K562 (cell line): ENCODE data around the gene NTRK1.

Experiments used
- E4F1 ChIP-seq: fragments of 250-450 bp; sonication (Bioruptor Pico); IDR thresholded peaks from 2 replicates; pipeline ENCODE4 v1.5.0; 2021; ENCODE audit warnings: mild to moderate bottlenecking, borderline replicate concordance
- EP300 ChIP-seq: IDR thresholded peaks from 2 replicates; pipeline ENCODE4 v1.6.1; 2012; ENCODE audit warnings: low read length, improper control_type of control experiment
- IRF2 ChIP-seq: sonication (generic); formaldehyde crosslinking; IDR thresholded peaks from 2 replicates; pipeline ENCODE4 v1.8.1; 2022; ENCODE audit warnings: mild to moderate bottlenecking, missing genetic modification reagents
- JUN ChIP-seq, 2 experiments: sonication (generic) in 1 of 2; formaldehyde crosslinking in 1 of 2; IDR thresholded peaks; 2 replicates each; pipeline versions ENCODE4 v1.6.1 to v1.8.0; 2012 to 2022; ENCODE audit warnings: borderline replicate concordance in 2 of 2, mild to moderate bottlenecking in 2 of 2, improper control_type of control experiment in 1 of 2, low read depth in 1 of 2, low read length in 1 of 2, missing genetic modification reagents in 1 of 2
- NFE2 ChIP-seq: IDR thresholded peaks from 2 replicates; pipeline ENCODE4 v1.6.1; 2014; ENCODE audit warnings: antibody characterized with exemption, low read depth
- POLR2A ChIP-seq: fragments of 450-650 bp; conservative IDR thresholded peaks from 2 replicates; pipeline ENCODE4 v1.6.1; 2016
- SMC3 ChIP-seq: conservative IDR thresholded peaks from 2 replicates; pipeline ENCODE4 v1.6.1; 2011; ENCODE audit warnings: low read depth, low read length, improper control_type of control experiment; ENCODE audit not compliant: insufficient read depth
- TAF1 ChIP-seq: IDR thresholded peaks from 2 replicates; pipeline ENCODE4 v1.6.1; 2011; ENCODE audit warnings: mild to moderate bottlenecking, low read length, moderate library complexity; ENCODE audit not compliant: insufficient read depth, control insufficient read depth, severe bottlenecking; ENCODE audit errors: extremely low read depth
- TCFL5 ChIP-seq: fragments of 250-450 bp; sonication (Bioruptor Pico); conservative IDR thresholded peaks from 2 replicates; pipeline ENCODE4 v1.6.1; 2021; ENCODE audit warnings: mild to moderate bottlenecking, moderate library complexity, matching md5 sums
- ZNF217 ChIP-seq: sonication (generic); formaldehyde crosslinking; IDR thresholded peaks from 2 replicates; pipeline ENCODE4 v1.8.0; 2022; ENCODE audit warnings: mild to moderate bottlenecking, missing genetic modification reagents

- TF ChIP-seq E4F1 (CRISPR knock-in tag), result no peak
- TF ChIP-seq SMC3, result no peak
- TF ChIP-seq TCFL5 (CRISPR knock-in tag), result no peak
- no peak for TF ChIP-seq ZNF217 (CRISPR knock-in tag)
- no peak for TF ChIP-seq TAF1
- no peak for TF ChIP-seq IRF2 (CRISPR knock-in tag)
- no peak for TF ChIP-seq EP300
- TF ChIP-seq NFE2, result no peak
- no peak for TF ChIP-seq JUN (IDR thresholded peaks at IDR 0.05; ENCODE audit: borderline replicate concordance, low read depth, low read length)
- no peak for TF ChIP-seq JUN (CRISPR knock-in tag; IDR thresholded peaks at IDR 0.05; ENCODE audit: borderline replicate concordance)
- TF ChIP-seq POLR2A, result no peak
Observed at GRCh38 chr1:156912310-156912709, 51.6 kb downstream of the NTRK1 start.
